ENCODE results near the gene ZNF236. TPM values are rescaled to one million over a fixed set of nuclear protein-coding genes. Genes with fewer than 3 reads are reported as not detected.

Gene ZNF236
- total RNA-seq, 4 donors from 2014 or later, result 13.4 to 38.0 (median 15.1) TPM

DNA sequence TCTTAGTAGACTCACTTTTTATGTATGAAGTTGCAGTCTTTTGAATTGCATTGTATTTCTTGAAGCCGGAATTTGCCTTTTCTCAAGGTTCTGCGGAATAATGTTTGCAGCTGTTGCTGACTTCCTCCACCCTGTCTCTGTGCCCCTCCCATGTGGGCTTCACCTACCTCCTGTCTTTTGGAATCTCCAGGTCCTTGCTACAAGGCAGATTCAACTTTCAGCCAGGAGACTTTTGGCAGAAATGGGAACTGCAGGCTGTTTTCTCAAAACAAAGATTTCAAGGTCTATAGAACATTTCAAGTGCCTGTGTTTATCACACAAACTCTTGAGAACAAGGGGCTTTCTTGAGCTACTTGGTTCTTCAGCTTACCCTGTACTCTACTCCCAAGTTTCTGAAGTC lies 25.6 kb downstream of the ZNF236 start:
- no peak overlapping the region for H3K4me3 ChIP-seq
- no peaks in the 10 kb centered on the region for H3K9me3 ChIP-seq
- TF ChIP-seq EP300 (IDR thresholded peaks at IDR 0.05) (no peak), POLR2A (IDR thresholded peaks at IDR 0.05) (no peak), POLR2AphosphoS5 (IDR thresholded peaks at IDR 0.05) (no peak)
- TF ChIP-seq, protein P1, sequence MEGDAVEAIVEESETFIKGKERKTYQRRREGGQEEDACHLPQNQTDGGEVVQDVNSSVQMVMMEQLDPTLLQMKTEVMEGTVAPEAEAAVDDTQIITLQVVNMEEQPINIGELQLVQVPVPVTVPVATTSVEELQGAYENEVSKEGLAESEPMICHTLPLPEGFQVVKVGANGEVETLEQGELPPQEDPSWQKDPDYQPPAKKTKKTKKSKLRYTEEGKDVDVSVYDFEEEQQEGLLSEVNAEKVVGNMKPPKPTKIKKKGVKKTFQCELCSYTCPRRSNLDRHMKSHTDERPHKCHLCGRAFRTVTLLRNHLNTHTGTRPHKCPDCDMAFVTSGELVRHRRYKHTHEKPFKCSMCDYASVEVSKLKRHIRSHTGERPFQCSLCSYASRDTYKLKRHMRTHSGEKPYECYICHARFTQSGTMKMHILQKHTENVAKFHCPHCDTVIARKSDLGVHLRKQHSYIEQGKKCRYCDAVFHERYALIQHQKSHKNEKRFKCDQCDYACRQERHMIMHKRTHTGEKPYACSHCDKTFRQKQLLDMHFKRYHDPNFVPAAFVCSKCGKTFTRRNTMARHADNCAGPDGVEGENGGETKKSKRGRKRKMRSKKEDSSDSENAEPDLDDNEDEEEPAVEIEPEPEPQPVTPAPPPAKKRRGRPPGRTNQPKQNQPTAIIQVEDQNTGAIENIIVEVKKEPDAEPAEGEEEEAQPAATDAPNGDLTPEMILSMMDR (IDR thresholded peaks at IDR 0.05), result no peak
- no peak for DNase-seq (ENCODE audit: low spot score in 2 of 2)
- WGBS, result 63% methylated on average over 2 of the region's 2 CpGs
- H3K27ac ChIP-seq, result no peak overlapping the region
- H3K4me1 ChIP-seq, result no peaks in the 10 kb centered on the region
- H3K36me3 ChIP-seq, result peaks cover 6% of the 10 kb centered on the region
- no peaks in the 10 kb centered on the region for H3K27me3 ChIP-seq

DNA sequence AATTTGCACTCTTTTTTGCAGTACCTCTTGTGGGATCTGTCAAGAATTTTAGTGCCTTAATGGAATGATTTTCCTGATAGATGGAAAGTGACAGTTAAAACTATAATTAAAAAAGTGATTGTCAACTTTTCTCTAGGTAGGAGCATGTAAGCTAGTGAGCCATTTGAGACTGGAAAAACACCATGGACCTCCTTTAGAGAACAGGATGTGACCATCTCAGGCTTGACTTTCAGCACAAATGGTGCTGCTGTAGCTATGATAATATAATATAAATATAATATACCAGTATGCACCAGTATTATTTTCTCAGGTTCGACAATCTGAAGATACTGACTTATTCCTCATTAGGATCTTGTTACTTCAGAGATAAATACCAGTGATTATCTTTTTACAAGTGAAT lies 27.8 kb downstream of the ZNF236 start:
- Histone ChIP-seq H3K36me3 (peaks cover 6% of the 10 kb centered on the region), H3K27me3 (no peaks in the 10 kb centered on the region), H3K27ac (no peak overlapping the region), H3K4me3 (no peak overlapping the region), H3K9me3 (no peaks in the 10 kb centered on the region), H3K4me1 (no peaks in the 10 kb centered on the region)
- no peak for DNase-seq (ENCODE audit: low spot score in 2 of 2)
- TF ChIP-seq POLR2A (IDR thresholded peaks at IDR 0.05), result no peak
- TF ChIP-seq EP300 (IDR thresholded peaks at IDR 0.05), result no peak
- TF ChIP-seq POLR2AphosphoS5 (IDR thresholded peaks at IDR 0.05), result no peak
- TF ChIP-seq, protein P1 (IDR thresholded peaks at IDR 0.05), result no peak
- WGBS, result 93% methylated on average over 1 of the region's 1 CpG

DNA sequence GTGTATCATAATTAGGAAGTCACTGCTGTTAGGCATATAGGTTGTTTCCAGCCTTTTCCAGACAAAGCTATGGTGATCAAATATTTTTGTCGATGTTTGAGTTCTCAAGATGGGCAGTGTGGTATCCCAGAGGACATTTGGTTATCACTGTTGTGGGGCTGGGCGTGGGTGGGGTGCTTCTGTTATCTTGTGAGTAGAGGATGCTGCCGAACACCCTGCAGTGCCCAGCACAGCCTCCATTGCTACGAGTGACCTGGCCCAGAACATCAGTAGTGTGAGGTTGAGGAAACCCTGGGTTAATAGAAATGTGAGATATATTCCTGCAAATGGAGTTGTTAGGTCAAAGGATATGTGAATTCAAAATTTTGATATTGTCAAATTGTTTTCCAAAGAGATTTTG lies 33.2 kb downstream of the ZNF236 start:
- H3K9me3 ChIP-seq, result no peaks in the 10 kb centered on the region
- no peak overlapping the region for H3K27ac ChIP-seq
- H3K4me3 ChIP-seq, result no peak overlapping the region
- H3K27me3 ChIP-seq, result no peaks in the 10 kb centered on the region
- 94% methylated on average over 4 of the region's 4 CpGs for WGBS
- TF ChIP-seq POLR2AphosphoS5 (IDR thresholded peaks at IDR 0.05) (no peak), EP300 (IDR thresholded peaks at IDR 0.05) (no peak), POLR2A (IDR thresholded peaks at IDR 0.05) (no peak)
- TF ChIP-seq, protein P1 (IDR thresholded peaks at IDR 0.05), result no peak
- H3K4me1 ChIP-seq, result no peaks in the 10 kb centered on the region
- no peak for DNase-seq (ENCODE audit: low spot score in 2 of 2)
- peaks cover 18% of the 10 kb centered on the region for H3K36me3 ChIP-seq

DNA sequence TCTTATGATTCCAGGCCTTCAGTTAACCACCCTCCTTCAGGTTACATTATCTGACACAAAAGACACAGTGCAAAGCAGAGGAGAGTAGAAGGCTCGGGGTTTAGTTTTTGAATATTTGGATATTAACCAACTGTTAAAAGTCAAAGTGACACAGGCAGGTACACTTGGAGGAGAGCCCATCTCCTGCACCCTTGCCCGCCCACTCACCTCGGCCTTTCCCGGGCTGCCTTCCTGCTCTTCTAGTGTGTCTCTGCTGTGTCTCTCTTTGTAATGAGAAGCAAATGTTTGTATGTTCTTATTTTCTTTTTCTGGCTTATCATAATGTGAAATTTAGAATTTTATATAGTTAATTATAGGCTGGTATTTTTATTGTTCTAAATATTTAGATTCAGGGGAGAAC lies 35.1 kb downstream of the ZNF236 start:
- DNase-seq (ENCODE audit: low spot score in 2 of 2), result no peak
- no peaks in the 10 kb centered on the region for H3K4me1 ChIP-seq
- H3K9me3 ChIP-seq, result no peaks in the 10 kb centered on the region
- 82% methylated on average over 4 of the region's 4 CpGs for WGBS
- H3K27me3 ChIP-seq, result no peaks in the 10 kb centered on the region
- no peak overlapping the region for H3K27ac ChIP-seq
- H3K4me3 ChIP-seq, result no peak overlapping the region
- H3K36me3 ChIP-seq, result peaks cover 28% of the 10 kb centered on the region
- TF ChIP-seq EP300 (IDR thresholded peaks at IDR 0.05) (no peak), POLR2A (IDR thresholded peaks at IDR 0.05) (no peak), POLR2AphosphoS5 (IDR thresholded peaks at IDR 0.05) (no peak)
- TF ChIP-seq, protein P1 (IDR thresholded peaks at IDR 0.05), result no peak

DNA sequence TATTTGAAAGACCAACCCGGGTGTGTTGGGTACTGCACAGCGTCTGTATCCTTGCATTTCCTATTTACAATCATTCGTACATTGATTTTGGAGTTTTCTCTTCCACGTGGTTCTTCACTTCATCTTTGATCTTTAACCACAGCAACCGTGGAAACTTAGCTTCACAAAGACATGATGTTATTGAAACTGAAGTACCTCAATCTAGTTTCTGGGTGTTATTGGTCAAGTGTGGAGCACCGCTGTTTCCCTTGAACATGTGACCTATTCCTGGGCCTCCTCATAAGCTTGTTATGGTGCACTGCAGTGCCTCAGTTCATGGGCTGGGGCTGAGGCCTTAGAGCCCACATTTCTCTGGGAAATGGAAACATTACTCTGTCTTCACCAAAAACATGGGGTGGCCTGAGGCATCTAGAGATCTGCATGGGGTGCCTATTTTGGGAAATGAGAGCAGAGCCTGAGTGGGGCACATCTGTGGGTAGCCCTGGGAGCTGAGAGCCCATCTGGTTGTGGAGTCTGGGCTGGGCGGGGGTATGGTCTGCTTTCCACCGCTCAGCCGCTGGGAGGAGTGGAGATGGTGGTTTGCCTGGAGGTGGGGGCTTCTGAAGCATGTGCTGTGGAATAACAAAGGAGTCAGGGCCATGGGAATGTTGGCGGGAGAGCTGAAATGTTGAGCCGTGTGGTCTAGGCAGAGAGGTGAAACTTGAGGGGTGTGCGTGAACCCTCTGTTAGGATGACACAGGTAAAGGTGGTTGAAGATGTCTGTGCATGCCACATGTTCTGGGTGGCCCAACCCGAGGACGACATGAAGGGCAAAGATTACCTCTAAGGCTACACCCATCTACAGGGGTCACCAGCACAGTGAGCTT lies 37.4 kb downstream of the ZNF236 start:
- TF ChIP-seq, protein P1 (IDR thresholded peaks at IDR 0.05), result no peak
- TF ChIP-seq POLR2AphosphoS5 (IDR thresholded peaks at IDR 0.05) (no peak), EP300 (IDR thresholded peaks at IDR 0.05) (no peak)
- H3K27ac ChIP-seq, result no peak overlapping the region
- 91% methylated on average over 14 of the region's 14 CpGs for WGBS
- H3K4me3 ChIP-seq, result no peak overlapping the region
- no peak for DNase-seq (ENCODE audit: low spot score in 2 of 2)
- no peaks in the 10 kb centered on the region for H3K27me3 ChIP-seq
- peaks cover 35% of the 10 kb centered on the region for H3K36me3 ChIP-seq
- no peaks in the 10 kb centered on the region for H3K4me1 ChIP-seq
- H3K9me3 ChIP-seq, result no peaks in the 10 kb centered on the region

Data from suprapubic skin (tissue), 4 donors.